Upper lobe of left lung (tissue), 6 donors: Measurements from ENCODE around the gene MYLK4. TPM values are rescaled to one million over a fixed set of nuclear protein-coding genes. Genes with fewer than 3 reads are reported as not detected.

Experiments used
- ATAC-seq, 2 donors: fragments of 200-7000 bp; cut with Tn5 transposase; one replicate each; pipeline ENCODE4 v1.9.1; 2022; ENCODE audit warnings: mild to moderate bottlenecking in 2 of 2, moderate library complexity in 2 of 2; ENCODE audit not compliant: low FRiP score in 2 of 2
- DNase-seq, 2 donors: peaks; one replicate each; pipeline ENCODE4 v3.0.0-alpha.2; 2019 to 2020
- H3K27ac ChIP-seq, 4 donors: fragments of 200-600 bp; sonication (generic); one replicate each; pipeline ENCODE4 v1.5.1; 2016 to 2019
- H3K27me3 ChIP-seq, 4 donors: fragments of 200-600 bp; sonication (generic); one replicate each; pipeline ENCODE4 v1.5.1; 2017 to 2019
- H3K36me3 ChIP-seq, 4 donors: fragments of 200-600 bp; sonication (generic); one replicate each; pipeline ENCODE4 v1.5.1; 2016 to 2019
- H3K4me1 ChIP-seq, 4 donors: fragments of 200-600 bp; sonication (generic); one replicate each; pipeline ENCODE4 v1.5.1; 2018 to 2019
- H3K4me3 ChIP-seq, 4 donors: fragments of 200-600 bp; sonication (generic); one replicate each; pipeline ENCODE4 v1.5.1; 2017 to 2019; ENCODE audit warnings: mild to moderate bottlenecking in 2 of 4, moderate library complexity in 1 of 4
- H3K9me3 ChIP-seq, 4 donors: fragments of 200-600 bp; sonication (generic); one replicate each; pipeline ENCODE4 v1.5.1; 2018 to 2019
- CTCF ChIP-seq, 6 experiments: fragments of 450-650 bp in 4 of 6; fragments of 200-600 bp in 2 of 6; sonication (generic) in 2 of 6; IDR thresholded peaks; one replicate each; pipeline ENCODE4 v1.5.1; 2016 to 2019; ENCODE audit warnings: antibody characterized with exemption in 6 of 6
- EP300 ChIP-seq, 4 donors: sonication (generic); formaldehyde crosslinking; IDR thresholded peaks; one replicate each; pipeline ENCODE4 v1.5.1; 2017; ENCODE audit warnings: antibody characterized with exemption in 4 of 4, control low read depth in 2 of 4
- POLR2A ChIP-seq, 4 donors: fragments of 450-650 bp; IDR thresholded peaks; one replicate each; pipeline ENCODE4 v1.5.1; 2016 to 2017; ENCODE audit warnings: antibody characterized with exemption in 4 of 4, mild to moderate bottlenecking in 2 of 4
- POLR2AphosphoS5 ChIP-seq, 2 donors: sonication (generic); formaldehyde crosslinking; IDR thresholded peaks; one replicate each; pipeline ENCODE4 v1.5.1; 2017; ENCODE audit warnings: antibody characterized with exemption in 2 of 2
- WGBS, 2 donors: methylation state at CpG; one replicate each; pipeline ENCODE4 v1.1.5; 2017 to 2018; 5-methylcytosine and 5-hydroxymethylcytosine counted together
- total RNA-seq, 6 donors: library from RNA; depleted of rRNA in 4 of 6; stranded (reverse); fragments of >200 nt in 4 of 6; gene quantifications; one replicate each; pipeline versions ENCODE4 v1.1.0 to v1.2.1, GENCODE V29; 2016 to 2021
- donor health status: DM: no; HTN: no; CAD: no; lungs with moderate emphysema.
- donor health status: DM: no; HTN: yes; CAD: no; lungs with severe emphysema.

Gene MYLK4
- total RNA-seq, 6 donors from 2014 or later, result 0.64 to 2.6 (median 1.2) TPM

- peaks cover 0 to 66% (median 19%) of the 10 kb centered on the region in 4 donors for H3K36me3 ChIP-seq
- 94% methylated on average over 6 to 7 of the region's 7 CpGs for WGBS, 2 donors
- DNase-seq, result no peak
- ATAC-seq, result no peak
- no peaks in the 10 kb centered on the region for H3K27me3 ChIP-seq
- peak overlapping the region in 2 of 4 donors; percentile 60 to 70 for H3K27ac ChIP-seq
- TF ChIP-seq CTCF (IDR thresholded peaks at IDR 0.05) (no peak), POLR2A (IDR thresholded peaks at IDR 0.05) (no peak), POLR2AphosphoS5 (IDR thresholded peaks at IDR 0.05) (no peak), EP300 (IDR thresholded peaks at IDR 0.05) (no peak)
- H3K4me1 ChIP-seq, result peaks cover 14 to 31% (median 16%) of the 10 kb centered on the region in 4 donors
- H3K9me3 ChIP-seq, result no peaks in the 10 kb centered on the region
- no peak overlapping the region for H3K4me3 ChIP-seq
These were observed 34.2 kb upstream of the MYLK4 start for GRCh38 chr6:2784930-2785329.

- 81 to 86% methylated on average over 5 of the region's 5 CpGs for WGBS, 2 donors
- Histone ChIP-seq H3K36me3 (peaks cover 2 to 74% (median 27%) of the 10 kb centered on the region in 4 donors), H3K27ac (peak overlapping the region; percentile 35 to 70 (median 52))
These were observed 33.3 kb upstream of the MYLK4 start for GRCh38 chr6:2784061-2784460.

GRCh38 chr6:2783188-2783963 lies 32.7 kb upstream of the MYLK4 start:
- Histone ChIP-seq H3K9me3 (no peaks in the 10 kb centered on the region), H3K27me3 (no peaks in the 10 kb centered on the region), H3K4me3 (no peak overlapping the region), H3K36me3 (peaks cover 2 to 73% (median 29%) of the 10 kb centered on the region in 4 donors), H3K4me1 (peaks cover 14 to 31% (median 16%) of the 10 kb centered on the region in 4 donors), H3K27ac (peak overlapping the region; percentile 35 to 70 (median 60))
- TF ChIP-seq POLR2A (IDR thresholded peaks at IDR 0.05) (no peak), EP300 (IDR thresholded peaks at IDR 0.05) (peak in 1 of 4 donors; percentile 18), POLR2AphosphoS5 (IDR thresholded peaks at IDR 0.05) (no peak), CTCF (IDR thresholded peaks at IDR 0.05) (peak in 1 of 6 experiments; percentile 3)
- WGBS, 2 donors, result 35 to 49% methylated on average over 13 to 19 of the region's 19 CpGs
- ATAC-seq, result no peak
- DNase-seq, result no peak

More at GRCh38 chr6:2784061-2784460, 33.3 kb upstream of the MYLK4 start:
- ATAC-seq (no peak), DNase-seq (no peak)
- Histone ChIP-seq H3K4me1 (peaks cover 14 to 31% (median 16%) of the 10 kb centered on the region in 4 donors), H3K4me3 (no peak overlapping the region), H3K27me3 (no peaks in the 10 kb centered on the region), H3K9me3 (no peaks in the 10 kb centered on the region)
- TF ChIP-seq CTCF (IDR thresholded peaks at IDR 0.05), result no peak
- TF ChIP-seq EP300 (IDR thresholded peaks at IDR 0.05), result no peak
- TF ChIP-seq POLR2AphosphoS5 (IDR thresholded peaks at IDR 0.05), result no peak
- TF ChIP-seq POLR2A (IDR thresholded peaks at IDR 0.05), result no peak

- TF ChIP-seq EP300 (IDR thresholded peaks at IDR 0.05), result no peak
- no peak for TF ChIP-seq POLR2AphosphoS5 (IDR thresholded peaks at IDR 0.05)
- TF ChIP-seq POLR2A (IDR thresholded peaks at IDR 0.05), result no peak
- TF ChIP-seq CTCF (IDR thresholded peaks at IDR 0.05), result no peak
- Histone ChIP-seq H3K36me3 (peaks cover 2 to 71% (median 29%) of the 10 kb centered on the region in 4 donors), H3K4me3 (no peak overlapping the region), H3K9me3 (no peaks in the 10 kb centered on the region), H3K27ac (peak overlapping the region; percentile 31 to 70 (median 60)), H3K4me1 (peaks cover 14 to 31% (median 16%) of the 10 kb centered on the region in 4 donors), H3K27me3 (no peaks in the 10 kb centered on the region)
- ATAC-seq (no peak), DNase-seq (no peak)
- 68 to 78% methylated on average over 10 of the region's 10 CpGs for WGBS, 2 donors
These were observed 32.1 kb upstream of the MYLK4 start for GRCh38 chr6:2782825-2783187.
